GM23338 (cell line): Measurements from ENCODE around the gene ETHE1. TPM values are rescaled to one million over a fixed set of nuclear protein-coding genes. Genes with fewer than 3 reads are reported as not detected.

ENCODE experiments used
- ATAC-seq: fragments of 200-7000 bp; cut with Tn5 transposase; 3 replicates; pipeline ENCODE4 v1.9.1; 2020
- DNase-seq: peaks from one replicate; pipeline ENCODE4 v3.0.0-alpha.2; 2015; ENCODE audit warnings: low spot score
- H2AFZ ChIP-seq: fragments of 200-600 bp; sonication (generic); 2 replicates; pipeline ENCODE4 v1.8.0; 2016; ENCODE audit warnings: antibody characterized with exemption, mild to moderate bottlenecking, moderate library complexity
- H3F3A ChIP-seq: fragments of 200-600 bp; sonication (generic); replicated peaks from 2 replicates; pipeline ENCODE4 v1.8.0; 2017; ENCODE audit warnings: antibody characterized with exemption, mixed run types, low read depth
- H3K27ac ChIP-seq: fragments of 200-600 bp; sonication (generic); 2 replicates; pipeline ENCODE4 v1.6.1; 2016; ENCODE audit warnings: low read depth
- H3K27me3 ChIP-seq: fragments of 200-600 bp; sonication (generic); 2 replicates; pipeline ENCODE4 v1.8.0; 2016; ENCODE audit warnings: mild to moderate bottlenecking, mixed run types, moderate library complexity; ENCODE audit not compliant: insufficient read depth
- H3K36me3 ChIP-seq: fragments of 200-600 bp; sonication (generic); 2 replicates; pipeline ENCODE4 v1.8.0; 2016; ENCODE audit warnings: mild to moderate bottlenecking; ENCODE audit not compliant: insufficient read depth
- H3K4me1 ChIP-seq: fragments of 200-600 bp; sonication (generic); 2 replicates; pipeline ENCODE4 v1.8.0; 2016; ENCODE audit warnings: mild to moderate bottlenecking, moderate library complexity; ENCODE audit not compliant: insufficient read depth
- H3K4me2 ChIP-seq: fragments of 200-600 bp; sonication (generic); 2 replicates; pipeline ENCODE4 v1.7.1; 2017; ENCODE audit warnings: mixed run types
- H3K4me3 ChIP-seq: fragments of 200-600 bp; sonication (generic); 2 replicates; pipeline ENCODE4 v1.6.1; 2016; ENCODE audit warnings: mixed run types
- H3K79me2 ChIP-seq: fragments of 200-600 bp; sonication (generic); replicated peaks from 2 replicates; pipeline ENCODE4 v1.8.0; 2017; ENCODE audit warnings: mild to moderate bottlenecking; ENCODE audit not compliant: insufficient read depth
- H3K9me2 ChIP-seq: fragments of 200-600 bp; sonication (generic); 2 replicates; pipeline ENCODE4 v1.8.0; 2017; ENCODE audit not compliant: insufficient read depth
- H4K20me1 ChIP-seq: fragments of 200-600 bp; sonication (generic); replicated peaks from 2 replicates; pipeline ENCODE4 v1.8.0; 2017; ENCODE audit warnings: mild to moderate bottlenecking; ENCODE audit not compliant: insufficient read depth
- H3K27ac Mint-ChIP-seq: 2 replicates; pipeline ENCODE4 v1.8.0; 2020; ENCODE audit warnings: inconsistent platforms, mild to moderate bottlenecking, moderate library complexity, mixed read lengths
- H3K27me3 Mint-ChIP-seq: 3 replicates; pipeline ENCODE4 v1.8.0; 2022; ENCODE audit warnings: low read depth, mild to moderate bottlenecking, moderate library complexity, mixed read lengths, inconsistent platforms; ENCODE audit not compliant: insufficient read depth, poor library complexity
- H3K36me3 Mint-ChIP-seq: 3 replicates; pipeline ENCODE4 v1.8.0; 2021; ENCODE audit warnings: low read depth, mild to moderate bottlenecking, inconsistent platforms, moderate library complexity, mixed read lengths
- H3K4me1 Mint-ChIP-seq: 3 replicates; pipeline ENCODE4 v1.8.0; 2020; ENCODE audit warnings: mild to moderate bottlenecking, inconsistent platforms, mixed read lengths
- H3K4me3 Mint-ChIP-seq: 3 replicates; pipeline ENCODE4 v1.8.0; 2021; ENCODE audit warnings: moderate library complexity, mild to moderate bottlenecking, inconsistent platforms, mixed read lengths
- H3K9me3 Mint-ChIP-seq: 3 replicates; pipeline ENCODE4 v1.8.0; 2020; ENCODE audit warnings: moderate library complexity, mild to moderate bottlenecking, inconsistent platforms, mixed read lengths
- CREB1 ChIP-seq: fragments of 250-450 bp; sonication (Bioruptor Pico); IDR thresholded peaks from 2 replicates; pipeline ENCODE4 v1.5.0; 2020; ENCODE audit warnings: low read depth, mild to moderate bottlenecking, moderate library complexity
- ETS1 ChIP-seq: IDR thresholded peaks from 2 replicates; pipeline ENCODE4 v1.6.1; 2016; ENCODE audit warnings: antibody characterized with exemption
- STAT1 ChIP-seq: IDR thresholded peaks from one replicate; pipeline ENCODE4 v1.6.1; 2016; ENCODE audit warnings: antibody characterized with exemption; ENCODE audit not compliant: unreplicated experiment
- ZNF114 ChIP-seq: fragments of 250-450 bp; sonication (Bioruptor Pico); IDR thresholded peaks from 2 replicates; pipeline ENCODE4 v1.5.0; 2020; ENCODE audit warnings: mild to moderate bottlenecking, moderate library complexity
- polyA plus RNA-seq: library from polyadenylated mRNA; unstranded; fragments of >200 nt; fragmentation: Nextera tagmentation; extraction: Ambion mirVana; gene quantifications from 2 replicates; pipeline ENCODE4 v1.2.1, GENCODE V29; 2016
- total RNA-seq: library from RNA; depleted of rRNA; stranded (reverse); fragments of >200 nt; shearing (Covaris generic); gene quantifications from 2 replicates; pipeline ENCODE4 v1.2.3, GENCODE V29; 2014
- TF ChIP-seq, protein P1 (sequence below): IDR thresholded peaks from one replicate; pipeline ENCODE4 v1.6.1; 2018; ENCODE audit warnings: antibody characterized with exemption; ENCODE audit not compliant: unreplicated experiment
- TF ChIP-seq, protein P2 (sequence below), 2 experiments: fragments of 200-600 bp in 1 of 2; sonication (generic) in 1 of 2; conservative IDR thresholded peaks; 2 replicates each; pipeline versions ENCODE4 v1.5.1 to v1.6.1; 2016 to 2017; ENCODE audit warnings: antibody characterized with exemption in 2 of 2, low read depth in 2 of 2, mild to moderate bottlenecking in 2 of 2, moderate library complexity in 1 of 2

The ETHE1 gene
- total and polyA plus RNA-seq, 2 experiments from 2014 or later: 11.1 to 25.5 TPM

DNA sequence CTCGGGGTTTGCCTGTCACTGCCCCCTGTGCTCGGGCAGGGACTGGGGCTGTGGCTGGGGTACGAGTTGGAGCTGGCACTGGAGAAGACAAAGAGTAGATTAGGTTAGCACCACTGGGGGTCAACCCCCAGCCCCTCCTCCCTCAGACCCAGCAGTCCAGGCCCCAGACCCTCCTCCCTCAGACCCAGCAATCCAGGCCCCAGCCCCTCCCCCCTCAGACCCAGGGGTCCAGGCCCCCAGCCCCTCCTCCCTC, 25.1 kb upstream of the ETHE1 start:
- no peak overlapping the region for H3K4me2 ChIP-seq
- H3K36me3 Mint-ChIP-seq: peaks cover 54% of the 10 kb centered on the region

More for the DNA sequence above, 25.1 kb upstream of the ETHE1 start:
- Histone ChIP-seq H3F3A (no peaks in the 10 kb centered on the region), H4K20me1 (no peaks in the 10 kb centered on the region), H3K79me2 (no peaks in the 10 kb centered on the region), H3K4me3 (no peak overlapping the region), H3K9me2 (no peaks in the 10 kb centered on the region), H3K27ac (no peak overlapping the region), H2AFZ (no peak overlapping the region), H3K36me3 (no peaks in the 10 kb centered on the region; the same call in 1 of the 2 replicates), H3K27me3 (no peaks in the 10 kb centered on the region), H3K4me1 (peaks cover 4% of the 10 kb centered on the region; the same call in 1 of the 2 replicates)
- DNase-seq (no peak), ATAC-seq (no peak)
- no peak overlapping the region for H3K4me3 Mint-ChIP-seq
- H3K9me3 Mint-ChIP-seq: no peaks in the 10 kb centered on the region
- TF ChIP-seq STAT1 (no peak), CREB1 (CRISPR knock-in tag) (no peak), ZNF114 (CRISPR knock-in tag) (no peak), ETS1 (no peak)
- TF ChIP-seq, protein P1, sequence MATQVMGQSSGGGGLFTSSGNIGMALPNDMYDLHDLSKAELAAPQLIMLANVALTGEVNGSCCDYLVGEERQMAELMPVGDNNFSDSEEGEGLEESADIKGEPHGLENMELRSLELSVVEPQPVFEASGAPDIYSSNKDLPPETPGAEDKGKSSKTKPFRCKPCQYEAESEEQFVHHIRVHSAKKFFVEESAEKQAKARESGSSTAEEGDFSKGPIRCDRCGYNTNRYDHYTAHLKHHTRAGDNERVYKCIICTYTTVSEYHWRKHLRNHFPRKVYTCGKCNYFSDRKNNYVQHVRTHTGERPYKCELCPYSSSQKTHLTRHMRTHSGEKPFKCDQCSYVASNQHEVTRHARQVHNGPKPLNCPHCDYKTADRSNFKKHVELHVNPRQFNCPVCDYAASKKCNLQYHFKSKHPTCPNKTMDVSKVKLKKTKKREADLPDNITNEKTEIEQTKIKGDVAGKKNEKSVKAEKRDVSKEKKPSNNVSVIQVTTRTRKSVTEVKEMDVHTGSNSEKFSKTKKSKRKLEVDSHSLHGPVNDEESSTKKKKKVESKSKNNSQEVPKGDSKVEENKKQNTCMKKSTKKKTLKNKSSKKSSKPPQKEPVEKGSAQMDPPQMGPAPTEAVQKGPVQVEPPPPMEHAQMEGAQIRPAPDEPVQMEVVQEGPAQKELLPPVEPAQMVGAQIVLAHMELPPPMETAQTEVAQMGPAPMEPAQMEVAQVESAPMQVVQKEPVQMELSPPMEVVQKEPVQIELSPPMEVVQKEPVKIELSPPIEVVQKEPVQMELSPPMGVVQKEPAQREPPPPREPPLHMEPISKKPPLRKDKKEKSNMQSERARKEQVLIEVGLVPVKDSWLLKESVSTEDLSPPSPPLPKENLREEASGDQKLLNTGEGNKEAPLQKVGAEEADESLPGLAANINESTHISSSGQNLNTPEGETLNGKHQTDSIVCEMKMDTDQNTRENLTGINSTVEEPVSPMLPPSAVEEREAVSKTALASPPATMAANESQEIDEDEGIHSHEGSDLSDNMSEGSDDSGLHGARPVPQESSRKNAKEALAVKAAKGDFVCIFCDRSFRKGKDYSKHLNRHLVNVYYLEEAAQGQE: no peak
- TF ChIP-seq, protein P2, sequence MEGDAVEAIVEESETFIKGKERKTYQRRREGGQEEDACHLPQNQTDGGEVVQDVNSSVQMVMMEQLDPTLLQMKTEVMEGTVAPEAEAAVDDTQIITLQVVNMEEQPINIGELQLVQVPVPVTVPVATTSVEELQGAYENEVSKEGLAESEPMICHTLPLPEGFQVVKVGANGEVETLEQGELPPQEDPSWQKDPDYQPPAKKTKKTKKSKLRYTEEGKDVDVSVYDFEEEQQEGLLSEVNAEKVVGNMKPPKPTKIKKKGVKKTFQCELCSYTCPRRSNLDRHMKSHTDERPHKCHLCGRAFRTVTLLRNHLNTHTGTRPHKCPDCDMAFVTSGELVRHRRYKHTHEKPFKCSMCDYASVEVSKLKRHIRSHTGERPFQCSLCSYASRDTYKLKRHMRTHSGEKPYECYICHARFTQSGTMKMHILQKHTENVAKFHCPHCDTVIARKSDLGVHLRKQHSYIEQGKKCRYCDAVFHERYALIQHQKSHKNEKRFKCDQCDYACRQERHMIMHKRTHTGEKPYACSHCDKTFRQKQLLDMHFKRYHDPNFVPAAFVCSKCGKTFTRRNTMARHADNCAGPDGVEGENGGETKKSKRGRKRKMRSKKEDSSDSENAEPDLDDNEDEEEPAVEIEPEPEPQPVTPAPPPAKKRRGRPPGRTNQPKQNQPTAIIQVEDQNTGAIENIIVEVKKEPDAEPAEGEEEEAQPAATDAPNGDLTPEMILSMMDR (conservative IDR thresholded peaks at IDR 0.05; ENCODE audit: low read depth in 2 of 2): no peak
- H3K27me3 Mint-ChIP-seq: peaks cover 4% of the 10 kb centered on the region
- H3K4me1 Mint-ChIP-seq: peaks cover 9% of the 10 kb centered on the region
- no peak overlapping the region for H3K27ac Mint-ChIP-seq
